ENCODE results near the gene STK39.

DNA sequence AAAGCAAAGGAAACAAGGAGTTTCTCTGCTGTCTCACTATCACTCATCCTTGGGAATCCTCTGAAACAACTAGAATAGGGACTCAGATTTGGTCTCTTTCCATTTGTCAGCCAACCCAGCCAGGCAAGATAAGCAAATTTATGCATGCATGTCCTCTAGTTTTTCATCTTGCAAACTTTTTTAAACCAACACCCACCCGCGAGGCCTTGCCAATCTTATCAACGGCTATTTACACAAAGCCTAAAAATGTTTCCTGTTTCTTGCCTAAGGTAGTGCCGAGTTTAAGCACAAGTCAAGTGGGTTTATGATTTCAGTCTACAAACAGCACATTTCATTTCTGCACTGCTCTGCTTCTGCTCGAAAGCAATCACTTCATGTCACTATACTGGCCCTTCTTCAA is 240.9 kb downstream of the STK39 start:
- TF ChIP-seq, protein P1, sequence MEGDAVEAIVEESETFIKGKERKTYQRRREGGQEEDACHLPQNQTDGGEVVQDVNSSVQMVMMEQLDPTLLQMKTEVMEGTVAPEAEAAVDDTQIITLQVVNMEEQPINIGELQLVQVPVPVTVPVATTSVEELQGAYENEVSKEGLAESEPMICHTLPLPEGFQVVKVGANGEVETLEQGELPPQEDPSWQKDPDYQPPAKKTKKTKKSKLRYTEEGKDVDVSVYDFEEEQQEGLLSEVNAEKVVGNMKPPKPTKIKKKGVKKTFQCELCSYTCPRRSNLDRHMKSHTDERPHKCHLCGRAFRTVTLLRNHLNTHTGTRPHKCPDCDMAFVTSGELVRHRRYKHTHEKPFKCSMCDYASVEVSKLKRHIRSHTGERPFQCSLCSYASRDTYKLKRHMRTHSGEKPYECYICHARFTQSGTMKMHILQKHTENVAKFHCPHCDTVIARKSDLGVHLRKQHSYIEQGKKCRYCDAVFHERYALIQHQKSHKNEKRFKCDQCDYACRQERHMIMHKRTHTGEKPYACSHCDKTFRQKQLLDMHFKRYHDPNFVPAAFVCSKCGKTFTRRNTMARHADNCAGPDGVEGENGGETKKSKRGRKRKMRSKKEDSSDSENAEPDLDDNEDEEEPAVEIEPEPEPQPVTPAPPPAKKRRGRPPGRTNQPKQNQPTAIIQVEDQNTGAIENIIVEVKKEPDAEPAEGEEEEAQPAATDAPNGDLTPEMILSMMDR (conservative IDR thresholded peaks at IDR 0.05; ENCODE audit: low read depth, low read length) = no peak
- TF ChIP-seq RFX5 (IDR thresholded peaks at IDR 0.05; ENCODE audit: low read depth, low read length) = no peak
- TF ChIP-seq RAD21 (IDR thresholded peaks at IDR 0.05; ENCODE audit: low read length) = no peak
